Panc1 (cell line): ENCODE measurements around the gene CLDN22. TPM values are rescaled to one million over a fixed set of nuclear protein-coding genes. Genes with fewer than 3 reads are reported as not detected.

Experiments used
- ATAC-seq: fragments of 200-7000 bp; cut with Tn5 transposase; 2 replicates; pipeline ENCODE4 v1.9.1; 2020; ENCODE audit warnings: mild to moderate bottlenecking, moderate library complexity
- BruUV-seq: library from RNA; stranded (reverse); fragments of 400-500 nt; replicated peaks from 2 replicates; lab custom pipeline; 2021; lab: Mats Ljungman, UMichigan
- CTCF ChIA-PET: fragments of 300-600 bp; sonication (Branson Sonifier 250); formaldehyde crosslinking; loops from one replicate; lab custom pipeline; 2022; ENCODE audit warnings: antibody characterized with exemption; lab: Charles Lee
- POLR2A ChIA-PET: fragments of 300-600 bp; sonication (Branson Sonifier 250); formaldehyde crosslinking; loops from one replicate; lab custom pipeline; 2022; ENCODE audit warnings: antibody characterized with exemption; lab: Charles Lee
- DNase-seq: peaks from one replicate; pipeline ENCODE4 v3.0.0-alpha.2; 2010; ENCODE audit warnings: low read depth, low spot score
- H3K27ac ChIP-seq: 2 replicates; pipeline ENCODE4 v1.5.1; 2011; ENCODE audit warnings: mild to moderate bottlenecking, low read length, inconsistent platforms
- H3K27me3 ChIP-seq: fragments of 200-500 bp; sonication (Bioruptor generic); 2 replicates; pipeline ENCODE4 v1.6.0; 2014; ENCODE audit warnings: low read length, inconsistent platforms; ENCODE audit not compliant: control insufficient read depth, insufficient read depth
- H3K36me3 ChIP-seq: fragments of 200-500 bp; sonication (Bioruptor generic); 2 replicates; pipeline ENCODE4 v1.5.1; 2014; ENCODE audit warnings: inconsistent platforms, mild to moderate bottlenecking, low read length, moderate library complexity; ENCODE audit not compliant: control insufficient read depth, insufficient read depth
- H3K4me1 ChIP-seq: 2 replicates; pipeline ENCODE4 v1.5.1; 2011; ENCODE audit warnings: inconsistent platforms, mild to moderate bottlenecking, low read length, moderate library complexity; ENCODE audit not compliant: control insufficient read depth, insufficient read depth
- H3K4me3 ChIP-seq, 2 experiments: 2 replicates each; pipeline ENCODE4 v1.5.1; 2011 to 2012; ENCODE audit warnings: low read depth in 2 of 2, low read length in 2 of 2, mild to moderate bottlenecking in 2 of 2, inconsistent platforms in 1 of 2, moderate library complexity in 1 of 2
- H3K9me3 ChIP-seq: fragments of 200-500 bp; sonication (Bioruptor generic); 2 replicates; pipeline ENCODE4 v1.5.1; 2014; ENCODE audit warnings: low read depth, mild to moderate bottlenecking, inconsistent platforms, low read length, moderate library complexity; ENCODE audit not compliant: control insufficient read depth, insufficient read depth
- CTCF ChIP-seq: fragments of 450-650 bp; IDR thresholded peaks from 2 replicates; pipeline ENCODE4 v1.5.1; 2017; ENCODE audit warnings: mild to moderate bottlenecking
- POLR2AphosphoS5 ChIP-seq: IDR thresholded peaks from 2 replicates; pipeline ENCODE4 v1.6.1; 2012; ENCODE audit warnings: mild to moderate bottlenecking, low read depth, low read length, moderate library complexity
- REST ChIP-seq, 2 experiments: IDR thresholded peaks; 2 replicates each; pipeline ENCODE4 v1.6.1; 2011 to 2012; ENCODE audit warnings: low read depth in 2 of 2, control low read depth in 1 of 2, low read length in 1 of 2, mild to moderate bottlenecking in 1 of 2, moderate library complexity in 1 of 2; ENCODE audit not compliant: insufficient read depth in 1 of 2
- SIN3A ChIP-seq: IDR thresholded peaks from 2 replicates; pipeline ENCODE4 v1.6.1; 2012; ENCODE audit warnings: low read depth, mild to moderate bottlenecking, low read length, moderate library complexity, borderline replicate concordance; ENCODE audit not compliant: insufficient read depth
- TCF7L2 ChIP-seq: IDR thresholded peaks from 2 replicates; pipeline ENCODE4 v1.6.1; 2011; ENCODE audit warnings: mild to moderate bottlenecking, low read depth, low read length, inconsistent platforms
- in situ Hi-C: cut with HindIII; loops from 2 replicates; pipeline ENCODE4 v1.10.0; 2016; ENCODE audit warnings: low sequenced_read_pairs, low pct_unique_long_range_greater_than_20kb
- intact Hi-C: fragments of 100-400 bp; cut with micrococcal nuclease; formaldehyde crosslinking; loops from one replicate; pipeline ENCODE4 v1.10.0; 2022; ENCODE audit not compliant: unreplicated experiment
- total RNA-seq: library from RNA; stranded (reverse); gene quantifications from one replicate; pipeline ENCODE4 v1.2.1, GENCODE V29; 2021; ENCODE audit not compliant: unreplicated experiment

The CLDN22 gene
- total RNA-seq, 1 experiment from 2014 or later: not detected

- no peaks in the 10 kb centered on the region for H3K36me3 ChIP-seq
- ATAC-seq: no peak
- no peak for TF ChIP-seq TCF7L2
- TF ChIP-seq SIN3A: no peak
- no peak for TF ChIP-seq POLR2AphosphoS5
- no peak for TF ChIP-seq CTCF
- TF ChIP-seq REST (IDR thresholded peaks at IDR 0.05; ENCODE audit: insufficient read depth in 1 of 2, low read depth in 2 of 2, low read length in 1 of 2): no peak
- intact Hi-C loops: no loop called here
- no peaks in the 10 kb centered on the region for H3K27me3 ChIP-seq
- CTCF ChIA-PET: no interaction called here
- H3K9me3 ChIP-seq: no peaks in the 10 kb centered on the region
- no peak overlapping the region for H3K27ac ChIP-seq
- H3K4me3 ChIP-seq: no peak overlapping the region
- in situ Hi-C loops: no loop called here
- BruUV-seq: no TSS peak
- DNase-seq: no peak
- POLR2A ChIA-PET: no interaction called here
- H3K4me1 ChIP-seq: no peaks in the 10 kb centered on the region
These were observed 37.0 kb upstream of the CLDN22 start for GRCh38 chr4:183356931-183357675.

- POLR2A ChIA-PET: no interaction called here
- no TSS peak for BruUV-seq
- Histone ChIP-seq H3K4me1 (no peaks in the 10 kb centered on the region), H3K27me3 (no peaks in the 10 kb centered on the region), H3K4me3 (no peak overlapping the region), H3K9me3 (no peaks in the 10 kb centered on the region), H3K27ac (no peak overlapping the region), H3K36me3 (no peaks in the 10 kb centered on the region)
- in situ Hi-C loops: no loop called here
- intact Hi-C loops: no loop called here
- ATAC-seq (no peak), DNase-seq (no peak)
- TF ChIP-seq POLR2AphosphoS5 (no peak), REST (IDR thresholded peaks at IDR 0.05; ENCODE audit: insufficient read depth in 1 of 2, low read depth in 2 of 2, low read length in 1 of 2) (no peak), TCF7L2 (no peak), SIN3A (no peak), CTCF (no peak)
- CTCF ChIA-PET: no interaction called here
These were observed 36.2 kb upstream of the CLDN22 start for GRCh38 chr4:183356173-183356830.
